ENCODE results near the gene MPC2.

Gene MPC2

DNA sequence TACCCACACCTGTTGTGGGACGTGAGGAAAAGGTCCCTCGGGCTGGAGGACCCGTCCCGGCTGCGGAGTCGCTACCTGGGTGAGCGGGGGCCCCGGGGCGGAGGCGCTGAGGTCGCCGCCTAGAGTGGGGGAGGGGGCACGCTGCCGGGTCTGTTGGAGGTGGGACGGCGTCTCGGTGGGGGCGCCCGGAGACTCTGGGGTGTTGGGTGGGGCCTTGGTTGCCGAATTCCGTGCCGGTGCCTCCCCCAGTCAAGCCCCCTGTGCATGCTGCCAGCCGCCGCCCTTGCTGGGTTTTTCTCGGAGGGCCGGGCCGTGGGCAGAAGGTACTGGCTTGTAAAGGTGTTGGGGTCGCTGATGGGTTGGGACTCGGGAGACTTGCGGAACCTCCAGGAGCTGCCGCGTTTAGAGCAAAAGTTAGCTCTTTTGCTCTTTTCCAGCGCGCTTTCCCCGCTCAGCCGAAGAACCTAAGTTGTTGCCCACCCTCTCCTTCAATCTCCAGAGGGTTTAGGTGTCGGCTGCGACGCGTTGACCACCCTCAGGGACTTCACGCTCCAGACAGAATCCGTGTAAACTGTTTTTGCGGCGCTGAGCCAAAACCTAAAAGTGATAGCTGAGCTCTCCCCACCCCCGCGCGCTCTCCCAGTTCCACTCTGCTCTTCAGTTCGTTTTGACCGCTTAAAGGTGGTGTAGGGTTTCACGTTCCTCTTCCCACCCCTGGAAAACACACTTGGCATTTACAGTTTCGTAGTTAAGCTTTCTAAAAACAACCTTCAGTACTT lies at the start of gene MPC2:
TSS of gene MPC2 (minus strand) at position 143 of the 779 bp plus-strand sequence. CDS start 1,231 bp downstream, outside the sequence.
- FAIRE-seq = no peak

DNA sequence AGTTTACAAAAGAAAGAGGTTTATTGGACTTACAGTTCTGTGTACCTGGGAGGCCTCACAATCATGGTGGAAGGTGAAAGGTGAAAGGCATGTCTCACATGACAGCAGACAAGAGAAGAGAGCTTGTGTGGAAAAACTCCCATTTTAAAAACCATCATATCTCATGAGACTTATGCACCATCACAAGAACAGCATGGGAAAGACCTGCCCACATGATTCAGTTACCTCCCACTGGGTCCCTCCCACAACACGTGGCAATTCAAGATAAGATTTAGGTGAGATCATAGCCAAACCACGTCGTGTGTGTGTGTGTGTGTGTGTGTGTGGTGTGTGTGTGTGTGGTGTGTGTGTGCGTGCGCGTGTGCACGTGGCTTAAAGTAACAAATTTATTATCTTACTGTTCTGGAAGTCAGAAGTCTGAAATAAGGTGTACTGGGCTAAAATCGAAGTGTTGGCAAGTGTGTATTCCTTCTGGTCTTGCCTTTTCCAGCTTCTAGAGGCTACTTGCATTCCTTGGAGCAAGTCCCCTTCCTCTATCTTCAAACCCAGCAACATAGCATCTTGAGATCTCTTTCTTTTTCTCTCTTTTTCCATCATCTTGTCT lies 48.1 kb upstream of the MPC2 start:
- no peak for FAIRE-seq

DNA sequence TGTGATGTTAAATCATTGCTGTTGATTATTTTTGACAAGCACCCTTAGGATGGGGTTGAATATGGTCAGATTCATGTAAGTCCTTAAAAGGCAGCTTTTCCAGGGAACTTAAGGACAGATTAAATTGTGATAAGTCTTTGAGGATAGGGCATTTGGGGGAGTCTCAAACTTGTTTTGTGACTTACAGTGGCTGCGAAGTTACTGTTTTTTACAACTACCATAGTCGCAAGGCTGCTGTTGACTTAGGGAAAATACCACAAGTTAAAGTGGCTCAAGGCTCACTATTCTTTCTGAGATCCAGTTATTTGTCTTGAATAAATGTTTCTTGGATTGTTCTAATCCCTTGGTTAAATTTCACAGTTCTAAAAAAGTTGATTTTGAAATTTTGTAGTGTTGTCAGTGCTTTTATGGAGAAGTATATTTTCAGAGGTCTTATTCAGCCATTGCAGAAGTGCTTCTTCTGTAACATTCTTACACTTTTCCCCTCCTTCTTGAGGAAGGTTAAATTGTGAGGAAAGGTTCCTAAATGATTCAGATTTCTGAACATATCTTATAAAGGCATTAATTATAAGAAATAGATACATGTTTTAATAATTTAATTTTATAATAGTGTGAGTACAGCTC lies 47.0 kb upstream of the MPC2 start:
- FAIRE-seq = peak; percentile 14

GRCh38 chr1:167981933-167982332 lies 45.1 kb upstream of the MPC2 start:
- no peak for FAIRE-seq

GRCh38 chr1:167977245-167977644 lies 40.4 kb upstream of the MPC2 start:
- no peak for FAIRE-seq

DNA sequence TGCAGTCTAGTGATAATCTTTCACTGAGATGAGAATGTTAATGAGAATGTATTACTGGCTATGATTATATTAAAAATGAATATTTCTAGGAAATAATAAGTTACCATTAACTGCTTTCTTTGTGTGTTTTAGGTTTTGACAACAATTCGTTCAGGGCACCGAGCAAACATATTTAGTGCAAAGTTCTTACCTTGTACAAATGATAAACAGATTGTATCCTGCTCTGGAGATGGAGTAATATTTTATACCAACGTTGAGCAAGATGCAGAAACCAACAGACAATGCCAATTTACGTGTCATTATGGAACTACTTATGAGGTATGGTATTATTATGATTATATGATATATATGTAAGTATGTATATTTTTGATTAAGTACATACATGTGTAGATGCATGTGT lies 37.8 kb upstream of the MPC2 start:
- FAIRE-seq = no peak

DNA sequence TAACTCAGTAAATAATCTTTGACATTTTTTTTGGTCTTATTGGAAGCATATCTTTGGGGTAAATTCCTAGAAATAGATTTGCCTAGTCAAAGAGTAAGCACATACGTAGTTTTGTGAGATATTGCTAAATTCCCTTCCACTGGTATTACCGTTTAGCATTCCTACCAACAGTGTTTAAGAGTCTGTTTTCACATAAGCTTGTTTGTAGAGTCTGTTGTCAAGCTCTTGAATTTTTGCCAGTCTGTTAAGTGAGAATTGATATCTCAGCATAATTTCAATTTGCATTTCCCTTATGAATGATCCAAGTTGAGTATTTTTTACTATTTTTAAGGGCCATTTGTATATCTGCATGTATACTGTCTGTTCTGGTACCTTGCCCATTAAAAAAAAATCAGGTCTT lies 37.0 kb upstream of the MPC2 start:
- FAIRE-seq = no peak

GRCh38 chr1:167968569-167968968 lies 31.7 kb upstream of the MPC2 start:
- FAIRE-seq = no peak

DNA sequence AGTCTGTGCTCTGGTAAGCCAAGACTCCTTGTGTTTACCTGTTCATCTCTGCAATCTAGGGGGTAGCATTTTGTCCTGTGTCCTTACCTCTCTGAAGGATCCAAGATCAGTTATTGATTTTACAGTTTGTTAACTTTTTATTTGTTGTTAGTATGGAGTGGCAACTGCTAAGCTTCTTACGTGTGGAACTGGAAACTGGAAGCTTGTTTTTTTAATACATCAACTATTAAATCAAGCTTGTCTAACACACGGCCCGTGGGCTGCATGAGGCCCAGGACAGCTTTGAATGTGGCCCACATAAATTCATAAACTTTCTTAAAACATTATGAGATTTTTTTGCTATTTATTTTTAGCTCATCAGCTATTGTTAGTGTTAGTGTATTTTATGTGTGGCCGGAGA lies 29.2 kb upstream of the MPC2 start:
- no peak for FAIRE-seq

- no peak for FAIRE-seq
Observed at GRCh38 chr1:167964646-167965045, 27.8 kb upstream of the MPC2 start.

DNA sequence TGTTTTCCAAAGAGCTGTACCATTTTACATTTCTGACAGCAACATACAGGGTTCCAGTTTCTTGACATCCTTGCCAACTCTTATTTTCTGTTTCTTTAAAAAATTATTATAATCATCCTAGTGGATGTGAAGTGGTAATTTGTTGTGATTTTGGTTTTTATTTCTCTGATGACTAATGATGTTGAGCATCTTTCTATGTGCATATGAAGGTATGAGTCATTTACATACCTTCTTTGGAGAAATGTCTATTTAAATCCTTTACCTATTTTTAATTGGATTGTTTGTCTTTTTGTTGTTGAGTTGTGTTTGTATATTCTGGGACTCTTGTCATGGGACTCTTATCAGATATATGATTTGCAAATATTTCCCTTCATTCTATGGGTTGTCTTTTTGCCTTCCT lies 20.8 kb upstream of the MPC2 start:
- peak; percentile 68 for FAIRE-seq

GRCh38 chr1:167955915-167956314 lies 19.0 kb upstream of the MPC2 start:
- FAIRE-seq = no peak

GRCh38 chr1:167950569-167950968 lies 13.7 kb upstream of the MPC2 start:
- no peak for FAIRE-seq

DNA sequence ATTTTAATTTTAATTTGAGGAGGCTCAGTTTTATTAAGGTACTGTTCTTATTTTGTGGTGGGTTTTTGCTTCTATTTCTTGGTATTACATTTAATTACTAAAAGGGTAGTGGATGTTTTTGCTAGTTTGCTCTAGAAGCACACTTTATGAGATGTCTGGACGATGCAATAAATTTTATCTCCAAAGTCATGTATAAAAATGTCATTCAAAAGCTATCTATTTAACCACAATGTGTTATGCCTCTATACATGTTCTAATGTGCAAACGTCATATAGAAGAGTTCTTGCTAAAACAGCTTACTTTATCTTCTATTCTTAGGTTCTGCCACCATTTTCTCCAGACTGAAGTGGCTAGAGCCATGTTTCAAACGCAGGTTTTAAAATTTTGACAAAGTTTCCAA lies 12.9 kb upstream of the MPC2 start:
- FAIRE-seq = no peak

GRCh38 chr1:167947733-167948132 lies 10.9 kb upstream of the MPC2 start:
- FAIRE-seq = no peak

- FAIRE-seq = no peak
Observed at GRCh38 chr1:167943541-167943940, 6.7 kb upstream of the MPC2 start.

- no peak for FAIRE-seq
Observed at GRCh38 chr1:167940264-167940663, 3.4 kb upstream of the MPC2 start.

- FAIRE-seq = no peak
Observed at GRCh38 chr1:167938080-167938636, 1.3 kb upstream of the MPC2 start.

GRCh38 chr1:167937709-167938010 lies 788 bp upstream of the MPC2 start:
- FAIRE-seq = no peak

DNA sequence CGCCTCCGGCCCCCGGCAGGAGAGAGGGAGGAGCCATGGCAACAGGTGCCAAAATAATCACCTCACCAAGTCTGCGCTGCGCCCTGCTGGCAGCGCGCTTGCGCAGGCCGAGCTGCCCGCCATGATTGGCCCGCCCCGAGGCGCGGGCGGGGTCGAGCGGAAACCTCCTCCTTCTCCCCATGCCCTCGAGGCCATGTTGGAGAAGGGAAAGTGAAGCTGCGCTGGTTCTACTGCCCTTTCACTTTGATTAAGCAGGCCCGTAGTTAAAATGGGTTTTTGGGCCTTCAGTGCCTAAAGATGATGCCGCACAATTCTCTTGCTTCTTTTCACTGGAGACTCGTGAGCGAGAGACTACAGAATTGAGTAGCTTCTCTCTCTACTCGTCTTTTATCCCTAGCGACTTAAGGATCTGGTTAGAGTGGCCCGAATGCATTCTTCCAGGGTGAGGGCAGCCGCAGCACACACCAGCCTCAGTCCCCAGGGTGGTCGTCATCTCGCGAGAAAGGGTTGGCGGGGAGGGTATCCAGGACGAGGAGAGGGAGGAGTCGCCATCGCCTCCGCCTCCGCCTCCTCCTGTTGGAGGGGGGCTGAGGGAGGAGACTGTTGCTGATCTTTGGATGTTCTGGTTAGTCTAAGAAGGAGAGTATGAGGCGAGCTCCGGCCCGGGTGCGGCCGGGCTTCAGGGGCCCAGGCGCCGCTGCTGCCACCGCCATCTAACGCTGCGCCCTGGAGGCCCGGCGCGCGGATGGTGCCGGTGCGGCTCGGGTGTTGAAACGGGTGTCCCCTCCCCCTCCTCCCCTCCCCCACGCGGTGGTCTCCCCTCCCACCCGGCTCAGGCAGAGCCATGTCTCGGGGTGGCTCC lies 573 bp downstream of the MPC2 start, which contains the start of gene DCAF6:
TSS of gene DCAF6 (plus strand) at position 616 of the 862 bp plus-strand sequence. CDS start at position 845, 229 bp downstream.
- peak; percentile 86 for FAIRE-seq

DNA sequence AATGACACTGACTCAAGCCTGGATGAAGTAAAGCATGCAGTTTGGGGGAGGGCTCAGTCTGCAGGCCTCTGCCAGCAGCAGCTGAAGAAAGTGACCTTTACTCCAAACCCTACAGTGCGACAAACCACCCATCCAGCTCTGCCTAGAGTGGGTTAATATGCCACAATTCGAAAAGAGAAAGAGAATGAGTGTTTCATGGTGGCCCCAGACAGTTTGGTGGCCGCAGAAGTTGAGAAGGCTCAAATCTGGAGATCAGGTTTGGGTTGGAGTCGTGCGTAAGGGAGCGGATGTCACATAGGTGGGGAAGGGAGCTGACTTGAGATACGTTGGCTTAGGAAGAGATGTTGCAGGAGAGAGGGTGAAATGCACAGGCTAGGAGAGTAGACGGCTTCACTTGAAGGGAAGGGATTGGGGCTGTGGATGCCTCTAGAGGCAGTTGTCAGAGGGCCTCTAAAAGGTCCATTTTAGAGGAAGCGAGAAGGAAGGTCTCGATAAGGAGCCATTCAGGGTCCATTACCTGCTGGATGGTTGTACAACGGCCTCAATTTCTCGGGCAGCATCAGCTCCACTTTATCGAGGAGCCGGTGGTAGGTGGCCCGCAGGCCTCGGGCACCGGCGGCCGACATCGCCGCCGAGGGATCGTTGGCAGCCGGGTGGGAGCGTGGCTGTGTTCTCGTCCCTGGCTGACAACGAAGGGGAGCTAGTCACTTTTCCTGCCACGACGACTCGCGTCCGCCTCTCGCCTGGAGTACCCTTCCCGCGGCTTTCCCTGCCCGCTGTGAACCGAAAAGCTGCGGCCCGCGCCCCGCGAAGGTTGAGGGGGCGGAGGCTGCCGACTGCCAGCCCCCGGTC lies 1.4 kb downstream of the MPC2 start:
- FAIRE-seq = no peak

All from A204.1 (cell line).